Fibroblast of the conjunctiva (primary cell): ENCODE measurements around the gene SMCO3.

Experiments used
- DNase-seq: peaks from one replicate; pipeline ENCODE4 v3.0.0-alpha.2; 2010; ENCODE audit warnings: low read depth

Gene SMCO3

DNA sequence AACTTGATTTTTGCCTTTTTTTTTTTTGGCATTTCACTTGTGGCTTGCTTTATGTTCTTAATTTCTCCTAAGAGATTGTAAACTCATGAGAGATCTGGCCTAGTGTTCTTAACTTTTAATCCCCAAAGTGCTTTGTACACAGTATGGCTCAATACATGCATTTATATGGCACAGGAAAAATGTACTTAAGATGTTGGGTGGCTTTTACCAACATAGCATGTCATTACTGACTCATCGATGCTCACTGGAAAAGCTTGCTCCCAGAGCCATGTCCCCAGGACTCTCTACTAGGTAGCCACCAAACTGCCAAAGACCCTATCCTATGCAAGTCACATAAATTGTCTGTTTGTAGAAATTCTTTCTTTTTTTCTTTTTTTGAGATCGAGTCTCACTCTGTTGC, 13.1 kb upstream of the SMCO3 start:
- no peak for DNase-seq

DNA sequence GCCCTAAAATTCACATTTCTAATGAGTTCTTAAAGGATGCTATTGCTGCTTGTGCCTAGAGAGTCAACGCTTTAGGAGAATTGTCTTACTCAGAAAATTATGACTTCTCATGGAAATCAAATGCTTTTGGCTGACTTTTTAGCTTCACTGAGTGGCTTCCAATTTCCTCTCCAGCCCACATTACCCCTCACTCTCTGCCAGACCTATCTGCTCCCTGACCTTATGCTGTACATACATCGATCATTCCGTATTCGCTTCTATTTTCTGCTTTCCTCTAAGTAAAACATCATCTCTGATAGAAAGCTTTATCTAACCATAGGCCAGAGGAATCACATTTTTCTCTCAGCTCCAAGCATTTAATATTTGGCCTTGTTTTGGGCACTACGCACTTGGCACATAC, 12.5 kb upstream of the SMCO3 start:
- DNase-seq, result no peak

DNA sequence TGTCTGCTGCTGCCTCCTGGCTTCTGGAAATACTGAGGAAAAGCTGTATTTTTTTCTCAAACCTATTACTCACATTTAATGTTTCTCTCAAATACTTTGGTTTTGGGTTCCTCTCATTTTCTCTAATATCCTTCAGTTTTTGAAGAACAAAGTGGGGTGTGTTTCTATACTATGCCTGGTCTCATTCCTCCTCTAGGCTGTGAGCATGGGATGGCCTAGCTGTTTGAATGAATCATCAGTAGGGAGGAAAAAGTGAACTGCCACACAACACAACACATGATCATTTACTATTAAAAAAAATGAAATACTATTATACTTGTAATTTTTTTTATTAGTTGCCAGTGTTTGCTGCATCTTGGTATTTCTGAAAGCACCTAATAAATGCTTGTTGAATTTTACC, 11.3 kb upstream of the SMCO3 start:
- no peak for DNase-seq

- DNase-seq, result no peak
These were observed 10.1 kb upstream of the SMCO3 start for GRCh38 chr12:14824012-14824634.

DNA sequence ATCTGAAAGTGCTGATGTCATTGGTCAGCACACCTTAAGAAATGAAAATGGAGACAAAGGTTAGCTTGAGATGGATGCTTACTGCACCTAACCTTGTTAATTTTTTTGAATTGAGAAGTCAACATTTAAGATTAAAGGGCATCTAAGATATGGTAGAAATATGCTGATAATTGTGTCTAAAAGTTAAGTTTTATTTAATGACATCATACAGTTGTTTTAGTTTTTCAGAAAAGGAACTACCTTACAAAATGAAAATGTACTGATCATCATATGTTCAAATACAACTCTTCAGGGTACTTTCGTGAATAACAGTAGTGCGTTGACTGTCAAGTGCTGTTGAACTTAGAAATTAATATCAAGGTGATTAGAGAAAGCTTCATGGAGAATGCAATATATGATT, 2.5 kb downstream of the SMCO3 start:
- no peak for DNase-seq

- no peak for DNase-seq
These were observed 3.0 kb downstream of the SMCO3 start for GRCh38 chr12:14810953-14811483.

DNA sequence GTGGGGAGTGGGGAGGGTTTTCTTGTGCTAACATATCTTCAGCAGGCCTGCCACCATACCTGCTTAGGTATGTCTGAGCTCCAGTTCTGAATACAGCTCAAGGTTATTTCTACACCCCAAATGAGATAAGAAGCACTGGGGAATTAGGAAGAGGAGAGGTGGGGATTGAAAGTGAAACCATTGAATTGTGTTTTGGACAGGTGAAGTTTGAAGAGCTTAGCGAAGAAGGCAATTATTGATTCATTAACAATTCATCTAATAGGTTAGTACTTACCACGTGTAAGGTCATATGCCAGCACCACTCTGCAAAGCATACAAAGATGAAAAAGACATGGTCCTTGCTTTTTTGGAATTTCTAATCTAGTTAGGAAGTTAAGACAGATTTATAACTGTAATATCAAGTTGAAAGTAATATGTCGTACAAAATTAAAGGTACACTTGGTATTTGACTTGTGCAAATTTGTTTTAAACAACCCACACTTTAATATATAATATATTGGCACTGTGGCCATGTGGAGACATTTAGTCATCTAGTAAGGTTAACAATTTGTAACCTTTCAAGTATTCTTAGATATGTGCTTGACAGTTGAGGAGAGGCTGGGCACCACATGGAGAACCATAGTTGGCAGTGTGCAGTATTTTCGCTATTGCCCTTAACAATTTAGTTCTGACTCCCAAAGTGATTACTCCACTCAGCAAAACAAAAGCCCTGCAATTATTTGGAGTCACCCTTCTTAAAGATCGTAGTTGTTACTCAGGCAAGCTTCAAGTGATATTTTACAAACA, 3.6 kb downstream of the SMCO3 start:
- DNase-seq, result no peak

- DNase-seq, result no peak
These were observed 10.2 kb downstream of the SMCO3 start for GRCh38 chr12:14803830-14804160.

DNA sequence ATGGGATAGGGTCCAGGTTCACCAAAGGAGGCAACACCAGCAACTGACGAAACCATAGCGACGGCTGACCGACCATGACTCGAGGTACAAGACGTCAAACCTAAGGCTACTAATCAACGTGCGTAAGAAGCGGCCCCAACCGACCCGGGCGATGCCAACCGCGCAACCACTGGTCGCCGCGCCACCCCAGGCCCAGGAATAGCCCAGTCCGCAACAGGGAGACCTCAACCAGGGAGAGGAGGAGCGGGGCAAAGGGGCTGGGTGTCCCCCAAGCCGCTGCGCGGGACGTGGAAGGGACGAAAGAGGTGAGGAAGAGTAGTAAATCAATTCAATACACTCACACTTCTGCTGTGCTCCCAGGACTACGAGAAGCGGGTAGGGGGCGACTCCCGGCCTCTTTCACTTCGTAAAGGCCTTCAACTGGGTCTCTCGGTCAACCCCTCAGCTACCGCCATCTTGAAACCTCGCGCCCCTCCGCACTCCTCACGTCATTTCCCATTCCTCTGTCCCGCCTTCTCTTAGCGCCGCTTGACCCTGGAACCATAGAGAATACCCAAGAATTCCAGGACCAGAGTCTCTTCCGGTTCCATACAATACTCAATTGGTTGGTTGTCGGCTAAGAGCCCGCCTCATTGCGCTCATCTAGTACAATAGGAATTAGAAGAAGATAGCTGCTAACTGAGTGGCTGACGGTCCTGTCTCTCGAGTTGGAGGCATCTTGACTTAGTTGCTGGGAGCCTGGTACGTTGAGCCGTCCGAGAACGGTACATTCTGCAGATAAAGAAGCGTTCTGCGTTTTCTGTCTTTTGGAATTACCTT, 10.8 kb downstream of the SMCO3 start, which contains the start of the genes C12orf60 and WBP11:
Gene C12orf60 (plus strand): TSS at position 660 of the 819 bp plus-strand sequence. CDS start 19,266 bp downstream, outside the sequence.
Gene WBP11 (minus strand): TSS at position 468 of the 819 bp plus-strand sequence. CDS start 2,095 bp downstream, outside the sequence.
- peak; percentile 97 for DNase-seq

GRCh38 chr12:14802721-14803010, 11.3 kb downstream of the SMCO3 start:
- DNase-seq, result no peak

DNA sequence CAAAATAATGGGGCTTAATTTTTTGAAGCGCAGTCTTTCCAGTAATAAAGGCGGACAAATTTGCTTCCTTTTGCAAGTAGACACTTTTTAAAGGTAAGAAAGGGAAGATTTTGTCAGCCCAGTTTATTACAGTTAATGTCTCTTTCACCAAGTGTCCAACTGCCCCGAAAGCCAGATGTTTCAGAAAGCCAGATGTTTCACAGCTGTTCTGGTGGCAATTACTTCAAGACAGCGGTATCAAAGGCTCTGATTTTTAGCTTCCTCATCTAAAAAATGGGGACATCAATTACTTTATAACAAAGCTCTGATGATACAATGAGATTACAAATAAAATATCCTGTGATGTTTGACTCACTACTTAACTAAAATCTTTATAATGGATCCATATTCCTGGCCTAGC, 11.7 kb downstream of the SMCO3 start:
- no peak for DNase-seq

DNA sequence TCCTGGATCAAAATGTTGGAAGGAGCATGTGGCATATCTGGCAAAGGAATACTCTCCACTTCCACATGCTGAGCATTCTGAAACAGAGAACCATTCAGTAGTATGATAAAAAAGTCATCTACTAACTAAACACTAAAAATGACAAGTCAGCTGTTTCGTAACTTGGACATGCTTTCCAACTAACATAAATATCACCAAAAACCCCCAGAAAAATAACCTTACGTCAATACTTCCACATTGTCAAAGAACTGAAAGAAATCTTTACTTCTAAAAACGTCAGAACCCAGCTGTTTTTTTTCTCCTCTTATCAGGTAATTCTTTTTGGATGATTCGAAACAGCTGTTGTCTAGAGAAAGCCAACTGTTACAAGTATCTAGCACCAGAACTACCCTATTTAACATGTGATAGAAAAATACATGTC, 18.9 kb downstream of the SMCO3 start:
- DNase-seq, result no peak

GRCh38 chr12:14785568-14785967, 28.4 kb downstream of the SMCO3 start:
- DNase-seq, result no peak

GRCh38 chr12:14784471-14784870, 29.5 kb downstream of the SMCO3 start:
- DNase-seq, result no peak

GRCh38 chr12:14782756-14783155, 31.2 kb downstream of the SMCO3 start:
- no peak for DNase-seq

DNA sequence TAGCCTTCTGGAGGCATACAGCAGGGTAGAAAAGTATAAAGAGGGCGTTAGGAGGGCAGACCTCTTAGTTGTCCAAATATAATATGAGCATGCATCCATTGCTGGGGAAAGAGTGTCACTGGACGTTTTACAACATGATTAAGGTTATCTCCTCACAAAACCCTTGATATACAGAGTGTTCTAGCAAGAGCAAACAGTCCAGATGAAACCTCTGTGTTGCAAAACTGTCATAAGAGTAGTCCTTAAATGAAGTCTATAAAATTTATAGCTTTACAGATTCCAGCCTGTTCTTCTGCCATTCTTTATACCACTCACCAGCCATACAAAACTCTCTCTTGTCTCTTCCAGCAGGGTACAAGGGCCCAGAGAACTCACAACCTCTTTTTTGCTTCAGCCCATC, 32.4 kb downstream of the SMCO3 start:
- DNase-seq, result no peak

- no peak for DNase-seq
These were observed 33.1 kb downstream of the SMCO3 start for GRCh38 chr12:14780859-14781258.

DNA sequence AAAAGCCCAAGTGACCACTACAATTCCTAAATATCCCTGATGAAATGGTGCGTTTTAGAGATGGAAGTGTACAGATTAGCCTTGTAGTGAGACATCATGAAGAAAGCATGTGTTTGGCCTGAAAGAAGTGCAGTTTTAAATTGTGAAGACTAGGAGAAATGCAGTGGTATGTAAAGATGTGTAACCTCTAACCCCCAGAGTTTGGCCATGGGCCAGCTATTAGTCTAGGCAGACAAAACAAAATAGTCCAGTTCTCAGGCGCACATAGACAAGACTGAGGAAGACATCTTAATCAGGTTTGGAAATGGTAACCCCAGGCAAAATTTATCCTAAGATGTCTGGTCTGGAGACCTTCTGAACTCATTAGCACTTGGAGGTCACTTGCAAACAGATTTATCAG, 34.1 kb downstream of the SMCO3 start:
- no peak for DNase-seq

DNA sequence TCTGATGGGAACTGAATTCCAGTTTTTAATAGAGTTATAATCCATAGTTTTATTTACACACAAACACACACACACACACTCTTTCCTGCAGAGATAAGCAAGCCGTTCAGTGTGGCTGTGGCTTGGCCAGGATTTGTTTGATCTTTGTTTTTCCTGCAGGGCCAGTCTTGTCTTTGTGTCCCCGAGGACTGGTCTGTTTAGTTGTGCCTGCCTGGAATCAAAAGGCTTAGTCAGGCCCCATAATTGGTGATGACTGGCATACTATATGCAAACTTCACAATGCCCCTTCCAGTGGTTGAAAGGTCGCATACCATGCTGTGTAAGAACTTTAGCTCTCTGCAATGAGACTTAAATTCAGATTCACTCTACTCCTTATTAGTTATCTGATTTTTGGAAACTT, 36.7 kb downstream of the SMCO3 start:
- no peak for DNase-seq

GRCh38 chr12:14776236-14776961, 37.6 kb downstream of the SMCO3 start:
- no peak for DNase-seq

DNA sequence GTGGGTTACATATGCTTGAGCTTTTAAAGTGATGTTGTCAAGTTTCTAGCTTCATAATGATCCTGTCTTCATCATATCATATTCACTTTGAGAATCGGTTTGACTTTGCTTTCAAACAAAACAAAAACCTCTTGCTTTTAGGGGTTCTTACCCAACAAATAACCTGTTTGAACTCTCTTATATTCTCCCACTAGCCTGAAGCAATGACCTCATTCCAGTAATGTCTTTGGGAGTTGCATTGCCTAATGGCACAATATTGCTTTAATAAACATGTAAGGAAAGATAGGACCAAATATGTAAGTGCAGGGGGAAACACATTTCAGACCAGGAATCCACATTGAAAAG, 38.4 kb downstream of the SMCO3 start:
- DNase-seq, result no peak
